GM23248 (cell line): ENCODE data around the gene CDH22. TPM values are rescaled to one million over a fixed set of nuclear protein-coding genes. Genes with fewer than 3 reads are reported as not detected.

Experiments
- DNase-seq: peaks from one replicate; pipeline ENCODE4 v3.0.0-alpha.2; 2015
- H2AFZ ChIP-seq: fragments of 200-600 bp; sonication (generic); 2 replicates; pipeline ENCODE4 v1.6.1; 2016; ENCODE audit warnings: antibody characterized with exemption
- H3F3A ChIP-seq: fragments of 200-600 bp; sonication (generic); 2 replicates; pipeline ENCODE4 v1.6.1; 2016; ENCODE audit warnings: mild to moderate bottlenecking, antibody characterized with exemption, mixed run types; ENCODE audit not compliant: insufficient read depth
- H3K27ac ChIP-seq: fragments of 200-600 bp; sonication (generic); 2 replicates; pipeline ENCODE4 v1.5.1; 2016; ENCODE audit warnings: mild to moderate bottlenecking
- H3K27me3 ChIP-seq: fragments of 200-600 bp; sonication (generic); replicated peaks from 2 replicates; pipeline ENCODE4 v1.6.1; 2016; ENCODE audit warnings: mild to moderate bottlenecking; ENCODE audit not compliant: insufficient read depth
- H3K36me3 ChIP-seq: fragments of 200-600 bp; sonication (generic); 2 replicates; pipeline ENCODE4 v1.6.1; 2016; ENCODE audit warnings: low read depth, mild to moderate bottlenecking
- H3K4me1 ChIP-seq: fragments of 200-600 bp; sonication (generic); 2 replicates; pipeline ENCODE4 v1.6.1; 2016; ENCODE audit warnings: mild to moderate bottlenecking; ENCODE audit not compliant: insufficient read depth
- H3K4me2 ChIP-seq: fragments of 200-600 bp; sonication (generic); one replicate; pipeline ENCODE4 v1.6.1; 2016; ENCODE audit warnings: mild to moderate bottlenecking; ENCODE audit not compliant: unreplicated experiment
- H3K4me3 ChIP-seq: fragments of 200-600 bp; sonication (generic); 2 replicates; pipeline ENCODE4 v1.5.1; 2016; ENCODE audit warnings: mild to moderate bottlenecking
- H3K79me2 ChIP-seq: fragments of 200-600 bp; sonication (generic); 2 replicates; pipeline ENCODE4 v1.6.1; 2016; ENCODE audit warnings: mild to moderate bottlenecking; ENCODE audit not compliant: insufficient read depth
- H3K9ac ChIP-seq: fragments of 200-600 bp; sonication (generic); 2 replicates; pipeline ENCODE4 v1.6.1; 2016; ENCODE audit warnings: mild to moderate bottlenecking
- H3K9me2 ChIP-seq: fragments of 200-600 bp; sonication (generic); 2 replicates; pipeline ENCODE4 v1.6.1; 2016; ENCODE audit warnings: mixed run types, mild to moderate bottlenecking, moderate library complexity; ENCODE audit not compliant: insufficient read depth
- H3K9me3 ChIP-seq: fragments of 200-600 bp; sonication (generic); one replicate; pipeline ENCODE4 v1.6.1; 2017; ENCODE audit warnings: low read depth
- H4K20me1 ChIP-seq: fragments of 200-600 bp; sonication (generic); 2 replicates; pipeline ENCODE4 v1.6.0; 2016; ENCODE audit not compliant: insufficient read depth
- EZH2 ChIP-seq: fragments of 200-600 bp; sonication (generic); IDR thresholded peaks from 2 replicates; pipeline ENCODE4 v1.6.1; 2018; ENCODE audit warnings: antibody characterized with exemption, mild to moderate bottlenecking; ENCODE audit not compliant: insufficient read depth, poor library complexity, severe bottlenecking
- EZH2phosphoT487 ChIP-seq: fragments of 200-600 bp; sonication (generic); IDR thresholded peaks from 2 replicates; pipeline ENCODE4 v1.6.1; 2018; ENCODE audit warnings: antibody characterized with exemption, moderate library complexity, mild to moderate bottlenecking, low read depth; ENCODE audit not compliant: insufficient read depth
- WGBS, 2 experiments: methylation state at CpG; one replicate each; pipeline ENCODE4 v1.1.6; 2015 to 2017; ENCODE audit warnings: low lambda C conversion rate in 2 of 2, low coverage in 1 of 2; ENCODE audit errors: missing lambda C conversion rate in 2 of 2; 5-methylcytosine and 5-hydroxymethylcytosine counted together
- in situ Hi-C: fragments of 300-500 bp; cut with MboI; formaldehyde crosslinking; loops from 2 replicates; pipeline ENCODE4 v1.15.0; 2020
- polyA plus RNA-seq: library from polyadenylated mRNA; unstranded; fragments of >200 nt; fragmentation: Nextera tagmentation; extraction: Ambion mirVana; gene quantifications from 2 replicates; pipeline ENCODE4 v1.2.1, GENCODE V29; 2016
- total RNA-seq: library from RNA; depleted of rRNA; stranded (reverse); fragments of >200 nt; shearing (Covaris generic); gene quantifications from 2 replicates; pipeline ENCODE4 v1.2.3, GENCODE V29; 2014

Gene CDH22
- total and polyA plus RNA-seq, 2 experiments from 2014 or later: not detected

GRCh38 chr20:46232539-46232938, 75.8 kb downstream of the CDH22 start:
- H3F3A ChIP-seq: no peaks in the 10 kb centered on the region
- H3K36me3 ChIP-seq: no peaks in the 10 kb centered on the region
- 3 to 6% methylated on average over 4 of the region's 4 CpGs for WGBS, 2 experiments
- H3K9ac ChIP-seq: no peak overlapping the region
- no peak overlapping the region for H3K4me2 ChIP-seq
- no peak for TF ChIP-seq EZH2phosphoT487
- no peak for TF ChIP-seq EZH2
- no peaks in the 10 kb centered on the region for H3K79me2 ChIP-seq
- H2AFZ ChIP-seq: no peak overlapping the region
- H3K4me1 ChIP-seq: no peaks in the 10 kb centered on the region
- H3K4me3 ChIP-seq: no peak overlapping the region
- H3K27me3 ChIP-seq: no peaks in the 10 kb centered on the region; the same call in 1 of the 2 replicates
- no peak overlapping the region for H3K27ac ChIP-seq
- H3K9me2 ChIP-seq: no peaks in the 10 kb centered on the region
- no peaks in the 10 kb centered on the region for H3K9me3 ChIP-seq
- DNase-seq: no peak
- in situ Hi-C loops: no loop called here
- no peaks in the 10 kb centered on the region for H4K20me1 ChIP-seq

- Histone ChIP-seq H3K4me2 (no peak overlapping the region), H3K9me3 (no peaks in the 10 kb centered on the region), H4K20me1 (no peaks in the 10 kb centered on the region), H3K9me2 (no peaks in the 10 kb centered on the region), H3K79me2 (no peaks in the 10 kb centered on the region), H3K4me3 (no peak overlapping the region), H3K4me1 (no peaks in the 10 kb centered on the region), H2AFZ (no peak overlapping the region), H3K27me3 (no peaks in the 10 kb centered on the region; the same call in 1 of the 2 replicates), H3K27ac (no peak overlapping the region), H3K36me3 (no peaks in the 10 kb centered on the region), H3K9ac (no peak overlapping the region), H3F3A (no peaks in the 10 kb centered on the region)
- WGBS, 2 experiments: 1 to 2% methylated on average over 4 of the region's 4 CpGs
- TF ChIP-seq EZH2phosphoT487 (no peak), EZH2 (no peak)
- in situ Hi-C loops: no loop called here
- peak; percentile 45 for DNase-seq
These were observed 77.5 kb downstream of the CDH22 start for GRCh38 chr20:46230801-46231282.

GRCh38 chr20:46230106-46230491, 78.2 kb downstream of the CDH22 start:
- H3K27me3 ChIP-seq: no peaks in the 10 kb centered on the region
- H3K4me3 ChIP-seq: no peak overlapping the region
- TF ChIP-seq EZH2phosphoT487 (no peak), EZH2 (no peak)
- H3K9ac ChIP-seq: no peak overlapping the region
- H3F3A ChIP-seq: no peaks in the 10 kb centered on the region
- H3K4me2 ChIP-seq: no peak overlapping the region
- WGBS, 2 experiments: 40 to 44% methylated on average over 5 of the region's 5 CpGs
- H2AFZ ChIP-seq: no peak overlapping the region
- no peak for DNase-seq
- H3K4me1 ChIP-seq: no peaks in the 10 kb centered on the region
- no peaks in the 10 kb centered on the region for H4K20me1 ChIP-seq
- H3K79me2 ChIP-seq: no peaks in the 10 kb centered on the region
- no peak overlapping the region for H3K27ac ChIP-seq
- H3K9me2 ChIP-seq: no peaks in the 10 kb centered on the region
- no peaks in the 10 kb centered on the region for H3K36me3 ChIP-seq
- in situ Hi-C loops: no loop called here
- H3K9me3 ChIP-seq: no peaks in the 10 kb centered on the region

- no peak overlapping the region for H2AFZ ChIP-seq
These were observed 78.7 kb downstream of the CDH22 start for GRCh38 chr20:46229478-46230105.

More at GRCh38 chr20:46229478-46230105, 78.7 kb downstream of the CDH22 start:
- Histone ChIP-seq H3K27ac (no peak overlapping the region), H3K27me3 (no peaks in the 10 kb centered on the region; the same call in 1 of the 2 replicates), H3F3A (no peaks in the 10 kb centered on the region), H3K9me2 (no peaks in the 10 kb centered on the region), H3K9me3 (no peaks in the 10 kb centered on the region), H3K79me2 (no peaks in the 10 kb centered on the region), H3K4me2 (no peak overlapping the region), H3K4me1 (no peaks in the 10 kb centered on the region), H3K36me3 (no peaks in the 10 kb centered on the region), H4K20me1 (no peaks in the 10 kb centered on the region), H3K9ac (no peak overlapping the region), H3K4me3 (no peak overlapping the region)
- WGBS, 2 experiments: 22 to 24% methylated on average over 5 of the region's 5 CpGs
- peak; percentile 12 for DNase-seq
- in situ Hi-C loops: no loop called here
- no peak for TF ChIP-seq EZH2phosphoT487
- TF ChIP-seq EZH2: no peak
